ENCODE results near the gene PRRC2A. TPM values are rescaled to one million over a fixed set of nuclear protein-coding genes. Genes with fewer than 3 reads are reported as not detected.
A peak's percentile ranks its signal among the peaks of the same experiment; 100 is the strongest.

PRRC2A gene
- total RNA-seq, 2 experiments from 2014 or later = 206 to 215 TPM

- Mint-ChIP-seq H3K9me3 (no peaks in the 10 kb centered on the region), H3K4me3 (no peak overlapping the region), H3K4me1 (ENCODE audit: low read depth) (no peaks in the 10 kb centered on the region), H3K27ac (no peak overlapping the region), H3K27me3 (no peaks in the 10 kb centered on the region), H3K36me3 (ENCODE audit: low read depth) (peaks cover 99% of the 10 kb centered on the region)
- Histone ChIP-seq H3K27me3 (ENCODE audit: control insufficient read depth in 1 of 2, insufficient read depth in 2 of 2, low read length in 2 of 2) (no peaks in the 10 kb centered on the region), H3K27ac (ENCODE audit: low read depth in 1 of 2, low read length in 2 of 2) (no peak overlapping the region), H3K36me3 (ENCODE audit: insufficient read depth, low read length) (peaks cover 100% of the 10 kb centered on the region), H3K9me3 (ENCODE audit: control insufficient read depth in 1 of 2, insufficient read depth in 1 of 2, low read length in 2 of 2) (no peaks in the 10 kb centered on the region), H3K4me1 (ENCODE audit: insufficient read depth, low read length) (peaks cover 2% of the 10 kb centered on the region), H3K4me3 (ENCODE audit: low read length) (no peak overlapping the region)
- CTCF ChIA-PET = no interaction called here
- no peak for TF ChIP-seq CTCF (IDR thresholded peaks at IDR 0.05)
- ATAC-seq (ENCODE audit: poor library complexity) (no peak), DNase-seq (no peak)
- intact Hi-C loops (cut with DNase I, micrococcal nuclease) = no loop called here
- POLR2A ChIA-PET = interaction anchor here (2.1 kb wide), 1 partner anchor 22 kb away, joined by 6 read pairs; the partner anchor contains the start of gene BAG6
Measured at GRCh38 chr6:31630177-31630934, 9.8 kb downstream of the PRRC2A start.

- Histone ChIP-seq H3K27me3 (ENCODE audit: control insufficient read depth in 1 of 2, insufficient read depth in 2 of 2, low read length in 2 of 2) (no peaks in the 10 kb centered on the region), H3K27ac (ENCODE audit: low read depth in 1 of 2, low read length in 2 of 2) (no peak overlapping the region), H3K4me1 (ENCODE audit: insufficient read depth, low read length) (peaks cover 2% of the 10 kb centered on the region), H3K9me3 (ENCODE audit: control insufficient read depth in 1 of 2, insufficient read depth in 1 of 2, low read length in 2 of 2) (no peaks in the 10 kb centered on the region), H3K36me3 (ENCODE audit: insufficient read depth, low read length) (peaks cover 100% of the 10 kb centered on the region), H3K4me3 (ENCODE audit: low read length) (no peak overlapping the region)
- ATAC-seq (ENCODE audit: poor library complexity) (no peak), DNase-seq (no peak)
- H3K4me1 Mint-ChIP-seq (ENCODE audit: low read depth) = no peaks in the 10 kb centered on the region
- H3K27me3 Mint-ChIP-seq = no peaks in the 10 kb centered on the region
- ChIA-PET POLR2A (no interaction called here), CTCF (no interaction called here)
- H3K36me3 Mint-ChIP-seq (ENCODE audit: low read depth) = peaks cover 99% of the 10 kb centered on the region
- no peaks in the 10 kb centered on the region for H3K9me3 Mint-ChIP-seq
- H3K27ac Mint-ChIP-seq = no peak overlapping the region
- intact Hi-C loops (cut with DNase I, micrococcal nuclease) = no loop called here
- no peak for TF ChIP-seq CTCF (IDR thresholded peaks at IDR 0.05)
- no peak overlapping the region for H3K4me3 Mint-ChIP-seq
Measured at GRCh38 chr6:31631209-31631608, 10.7 kb downstream of the PRRC2A start.

DNA sequence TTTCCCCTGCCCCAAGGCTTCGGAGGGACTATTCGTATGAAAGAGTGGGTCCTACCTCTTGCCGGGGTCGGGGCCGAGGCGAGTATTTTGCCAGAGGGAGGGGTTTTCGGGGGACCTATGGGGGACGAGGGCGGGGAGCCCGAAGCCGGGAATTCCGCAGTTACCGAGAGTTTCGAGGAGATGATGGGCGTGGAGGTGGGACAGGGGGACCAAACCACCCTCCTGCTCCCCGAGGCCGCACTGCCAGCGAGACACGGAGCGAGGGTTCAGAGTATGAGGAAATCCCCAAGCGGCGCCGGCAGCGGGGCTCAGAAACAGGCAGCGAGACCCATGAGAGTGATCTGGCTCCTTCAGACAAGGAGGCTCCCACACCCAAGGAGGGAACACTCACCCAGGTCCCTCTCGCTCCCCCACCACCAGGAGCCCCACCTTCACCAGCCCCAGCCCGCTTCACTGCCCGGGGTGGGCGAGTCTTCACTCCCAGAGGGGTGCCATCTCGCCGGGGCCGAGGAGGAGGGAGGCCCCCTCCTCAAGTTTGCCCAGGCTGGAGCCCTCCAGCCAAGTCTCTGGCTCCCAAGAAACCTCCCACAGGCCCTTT, 11.3 kb downstream of the PRRC2A start:
- H3K27ac ChIP-seq (ENCODE audit: low read depth in 1 of 2, low read length in 2 of 2) = no peak overlapping the region
- intact Hi-C loops (cut with DNase I, micrococcal nuclease) = no loop called here
- H3K27me3 ChIP-seq (ENCODE audit: control insufficient read depth in 1 of 2, insufficient read depth in 2 of 2, low read length in 2 of 2) = no peaks in the 10 kb centered on the region
- no peaks in the 10 kb centered on the region for H3K9me3 Mint-ChIP-seq
- ChIA-PET POLR2A (no interaction called here), CTCF (no interaction called here)
- no peak overlapping the region for H3K4me3 ChIP-seq (ENCODE audit: low read length)
- H3K27me3 Mint-ChIP-seq = no peaks in the 10 kb centered on the region
- peaks cover 100% of the 10 kb centered on the region for H3K36me3 ChIP-seq (ENCODE audit: insufficient read depth, low read length)
- TF ChIP-seq CTCF (IDR thresholded peaks at IDR 0.05) = no peak
- no peaks in the 10 kb centered on the region for H3K4me1 Mint-ChIP-seq (ENCODE audit: low read depth)
- no peak overlapping the region for H3K4me3 Mint-ChIP-seq
- H3K27ac Mint-ChIP-seq = no peak overlapping the region
- peaks cover 2% of the 10 kb centered on the region for H3K4me1 ChIP-seq (ENCODE audit: insufficient read depth, low read length)
- H3K9me3 ChIP-seq (ENCODE audit: control insufficient read depth in 1 of 2, insufficient read depth in 1 of 2, low read length in 2 of 2) = no peaks in the 10 kb centered on the region
- H3K36me3 Mint-ChIP-seq (ENCODE audit: low read depth) = peaks cover 99% of the 10 kb centered on the region
- DNase-seq (no peak), ATAC-seq (ENCODE audit: poor library complexity) (peak; percentile 30)

Data from CD4-positive, alpha-beta T cell (primary cell).